Measurements from ENCODE around the gene RIN3. TPM values are rescaled to one million over a fixed set of nuclear protein-coding genes. Genes with fewer than 3 reads are reported as not detected.

RIN3 gene
- total RNA-seq, 1 donor from 2014 or later: 6.9 TPM

GRCh38 chr14:92524602-92525185, 11.1 kb downstream of the RIN3 start:
- no peak overlapping the region for H3K4me3 Mint-ChIP-seq (ENCODE audit: low read depth)
- no peaks in the 10 kb centered on the region for H3K9me3 Mint-ChIP-seq (ENCODE audit: low read depth)
- no peaks in the 10 kb centered on the region for H3K27me3 Mint-ChIP-seq
- DNase-seq (ENCODE audit: low spot score, unreplicated experiment): no peak
- TF ChIP-seq CTCF (IDR thresholded peaks at IDR 0.05; ENCODE audit: unreplicated experiment): no peak
- no peak overlapping the region for H3K27ac Mint-ChIP-seq
- H3K4me1 Mint-ChIP-seq (ENCODE audit: low read depth): no peaks in the 10 kb centered on the region
- H3K36me3 Mint-ChIP-seq (ENCODE audit: insufficient read depth): no peaks in the 10 kb centered on the region

- H3K4me3 Mint-ChIP-seq (ENCODE audit: low read depth): no peak overlapping the region
- no peaks in the 10 kb centered on the region for H3K36me3 Mint-ChIP-seq (ENCODE audit: insufficient read depth)
- H3K27me3 Mint-ChIP-seq: no peaks in the 10 kb centered on the region
- no peak for TF ChIP-seq CTCF (IDR thresholded peaks at IDR 0.05; ENCODE audit: unreplicated experiment)
- DNase-seq (ENCODE audit: low spot score, unreplicated experiment): no peak
- H3K4me1 Mint-ChIP-seq (ENCODE audit: low read depth): no peaks in the 10 kb centered on the region
- H3K9me3 Mint-ChIP-seq (ENCODE audit: low read depth): no peaks in the 10 kb centered on the region
- no peak overlapping the region for H3K27ac Mint-ChIP-seq
Measured at GRCh38 chr14:92525322-92526095, 11.9 kb downstream of the RIN3 start.

- Mint-ChIP-seq H3K36me3 (ENCODE audit: insufficient read depth) (no peaks in the 10 kb centered on the region), H3K27ac (no peak overlapping the region), H3K4me3 (ENCODE audit: low read depth) (no peak overlapping the region), H3K4me1 (ENCODE audit: low read depth) (no peaks in the 10 kb centered on the region), H3K9me3 (ENCODE audit: low read depth) (peaks cover 4% of the 10 kb centered on the region), H3K27me3 (no peaks in the 10 kb centered on the region)
- DNase-seq (ENCODE audit: low spot score, unreplicated experiment): no peak
- TF ChIP-seq CTCF (IDR thresholded peaks at IDR 0.05; ENCODE audit: unreplicated experiment): no peak
Measured at GRCh38 chr14:92527721-92528120, 14.1 kb downstream of the RIN3 start.

GRCh38 chr14:92528486-92529100, 15.0 kb downstream of the RIN3 start:
- Mint-ChIP-seq H3K9me3 (ENCODE audit: low read depth) (peaks cover 4% of the 10 kb centered on the region), H3K27ac (no peak overlapping the region), H3K4me1 (ENCODE audit: low read depth) (no peaks in the 10 kb centered on the region), H3K36me3 (ENCODE audit: insufficient read depth) (no peaks in the 10 kb centered on the region), H3K4me3 (ENCODE audit: low read depth) (no peak overlapping the region), H3K27me3 (no peaks in the 10 kb centered on the region)
- no peak for DNase-seq (ENCODE audit: low spot score, unreplicated experiment)
- no peak for TF ChIP-seq CTCF (IDR thresholded peaks at IDR 0.05; ENCODE audit: unreplicated experiment)

- DNase-seq (ENCODE audit: low spot score, unreplicated experiment): no peak
- no peak for TF ChIP-seq CTCF (IDR thresholded peaks at IDR 0.05; ENCODE audit: unreplicated experiment)
- peaks cover 4% of the 10 kb centered on the region for H3K9me3 Mint-ChIP-seq (ENCODE audit: low read depth)
- H3K4me3 Mint-ChIP-seq (ENCODE audit: low read depth): no peak overlapping the region
- no peaks in the 10 kb centered on the region for H3K27me3 Mint-ChIP-seq
- no peaks in the 10 kb centered on the region for H3K36me3 Mint-ChIP-seq (ENCODE audit: insufficient read depth)
- no peak overlapping the region for H3K27ac Mint-ChIP-seq
- H3K4me1 Mint-ChIP-seq (ENCODE audit: low read depth): no peaks in the 10 kb centered on the region
Measured at GRCh38 chr14:92529903-92530302, 16.3 kb downstream of the RIN3 start.

Measured in progenitor cell of endocrine pancreas (in vitro differentiated cells).